NK-92 (cell line): Measurements from ENCODE around the gene HEPACAM2.

Source experiments
- DNase-seq: peaks from one replicate; lab custom pipeline; 2025; ENCODE audit not compliant: unreplicated experiment; lab: John Stamatoyannopoulos, UW

Gene HEPACAM2

DNA sequence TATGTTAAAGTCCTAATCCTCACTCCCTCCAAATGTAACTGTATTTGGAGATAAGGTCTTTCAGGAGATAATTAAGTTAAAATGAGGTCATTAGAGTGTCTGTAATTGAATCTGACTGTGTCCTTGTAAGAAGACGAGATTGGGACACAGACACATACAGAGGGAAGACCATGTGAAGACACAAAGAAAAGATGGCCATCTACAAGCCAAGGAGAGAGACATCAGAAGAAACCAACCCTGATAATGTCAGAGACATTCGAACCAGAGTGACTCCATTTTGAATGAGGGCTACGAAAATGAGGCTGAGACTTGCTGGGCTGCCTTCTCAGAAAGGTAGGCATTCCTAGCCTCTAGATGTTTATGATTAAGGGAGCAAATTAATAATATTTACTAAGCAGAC, 77.5 kb downstream of the HEPACAM2 start:
- no peak for DNase-seq

DNA sequence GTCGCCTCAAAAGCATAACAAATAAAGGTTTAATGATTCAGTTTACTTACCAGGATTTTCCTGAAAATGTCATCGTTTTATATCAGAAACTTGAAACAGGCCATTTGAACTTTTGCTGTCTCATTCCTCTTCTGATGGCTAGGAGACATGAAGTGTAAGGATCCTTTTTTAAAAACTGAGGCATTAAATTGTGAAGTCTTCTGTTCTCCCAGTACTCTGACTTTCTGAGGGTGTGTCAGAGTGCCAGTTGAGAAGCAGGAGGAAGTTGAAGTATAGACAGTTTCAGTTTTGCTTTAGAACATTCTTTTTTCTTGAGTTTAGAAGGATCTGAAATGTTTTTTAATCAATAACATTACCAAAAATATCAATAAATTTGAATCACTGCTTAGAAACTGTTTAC, 78.1 kb downstream of the HEPACAM2 start, which contains the start of gene SAMD9L:
Gene SAMD9L (minus strand): TSS at position 242 of the 400 bp plus-strand sequence. CDS start 12,414 bp downstream, outside the sequence.
- DNase-seq = no peak

DNA sequence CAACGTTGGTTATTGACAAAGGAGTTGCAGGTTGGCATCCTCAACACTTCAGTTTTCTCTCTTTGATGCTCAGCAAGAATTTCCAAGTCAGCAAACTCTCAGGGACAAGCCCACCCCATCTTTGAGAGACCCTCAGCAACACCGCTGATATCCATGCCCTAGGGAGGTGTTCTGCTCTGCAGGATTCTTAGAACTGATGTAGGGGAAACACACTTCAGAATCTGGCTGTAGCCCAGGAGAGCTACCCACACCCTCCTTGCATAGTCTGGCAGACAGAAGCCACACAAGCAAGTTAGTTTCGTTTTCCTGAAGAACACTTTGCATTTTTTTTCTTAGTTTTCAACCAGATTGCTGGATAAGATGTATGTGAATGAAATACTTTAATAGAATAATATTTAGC, 78.9 kb downstream of the HEPACAM2 start:
- DNase-seq = no peak

GRCh38 chr7:93146472-93147141, 79.7 kb downstream of the HEPACAM2 start:
- no peak for DNase-seq

DNA sequence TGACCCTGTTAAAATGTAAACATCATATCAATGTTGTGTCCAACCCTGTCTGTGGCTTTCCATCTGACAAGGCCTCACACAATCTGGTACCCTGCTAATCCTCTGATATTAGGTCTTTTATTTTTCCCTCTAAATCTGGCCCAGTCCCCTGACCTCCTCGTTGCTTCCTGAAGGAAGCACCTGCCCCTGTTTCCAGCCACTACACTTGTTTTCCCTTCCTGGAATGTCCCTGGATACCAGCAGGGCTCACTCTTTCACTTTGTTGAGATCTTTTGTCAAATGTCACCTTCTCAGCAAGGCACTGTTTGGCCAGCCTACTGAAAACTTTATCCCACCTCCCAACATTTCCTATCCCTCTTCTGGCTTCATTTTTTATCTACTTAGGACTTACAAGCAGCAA, 80.2 kb downstream of the HEPACAM2 start:
- DNase-seq = no peak

GRCh38 chr7:93145354-93145753, 80.9 kb downstream of the HEPACAM2 start:
- no peak for DNase-seq

DNA sequence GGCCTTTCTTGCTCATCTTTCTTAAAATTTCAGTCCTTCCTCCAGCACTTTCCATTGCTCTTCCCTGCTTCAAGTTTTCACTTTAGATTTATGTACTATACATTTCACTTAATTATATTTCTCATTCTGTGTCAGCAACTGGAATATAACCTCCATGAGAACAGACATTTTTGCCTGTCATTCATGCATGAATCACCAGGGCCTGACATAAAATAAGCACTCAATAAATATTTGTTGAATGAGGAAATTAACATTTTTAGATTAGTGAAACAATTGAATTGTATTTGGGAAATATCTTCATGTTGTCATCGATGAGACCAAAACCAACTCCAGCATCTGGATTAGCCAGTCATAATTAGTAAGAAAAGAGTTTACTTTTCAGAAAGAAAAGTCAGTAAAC, 84.1 kb downstream of the HEPACAM2 start:
- DNase-seq = no peak

- DNase-seq = no peak
Observed at GRCh38 chr7:93140582-93141191, 85.6 kb downstream of the HEPACAM2 start.

DNA sequence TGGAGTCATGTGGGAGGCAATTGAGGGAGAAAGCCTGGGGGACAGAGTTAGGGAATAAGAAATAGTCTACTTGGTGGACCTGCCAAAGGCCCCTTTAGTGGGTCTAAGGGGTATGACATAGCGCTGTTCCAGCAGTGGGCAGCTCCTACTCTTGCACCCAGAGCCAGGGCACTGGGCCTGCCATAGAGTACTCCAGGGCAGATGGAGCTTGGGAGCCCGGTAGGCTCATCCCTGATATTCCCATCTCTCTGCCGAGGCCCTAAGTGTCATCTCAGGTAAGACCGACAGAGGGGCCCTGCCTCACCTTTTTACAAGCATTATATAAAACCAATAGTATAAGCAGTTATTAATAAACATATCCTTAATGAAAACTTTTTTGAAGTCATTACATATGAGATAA, 87.7 kb downstream of the HEPACAM2 start:
- DNase-seq = no peak
